Subcutaneous adipose tissue (tissue), 4 donors: ENCODE measurements around the gene QRFP. TPM values are rescaled to one million over a fixed set of nuclear protein-coding genes. Genes with fewer than 3 reads are reported as not detected.

ENCODE experiments used
- CTCF ChIP-seq: fragments of 450-650 bp; IDR thresholded peaks from one replicate; pipeline ENCODE4 v1.5.1; 2016; ENCODE audit warnings: low read depth, mild to moderate bottlenecking, control low read depth, antibody characterized with exemption, moderate library complexity
- total RNA-seq, 4 donors: library from RNA; depleted of rRNA; stranded (reverse); fragments of >200 nt; gene quantifications; one replicate each; pipeline ENCODE4 v1.1.0, GENCODE V29; 2016

QRFP gene
- total RNA-seq, 4 donors from 2014 or later = not detected

- TF ChIP-seq CTCF = no peak
These were observed 18.5 kb upstream of the QRFP start for GRCh38 chr9:130915096-130915447.

GRCh38 chr9:130914417-130915095 is 17.9 kb upstream of the QRFP start:
- no peak for TF ChIP-seq CTCF

- no peak for TF ChIP-seq CTCF
These were observed 17.2 kb upstream of the QRFP start for GRCh38 chr9:130913599-130914416.

GRCh38 chr9:130912932-130913598 is 16.5 kb upstream of the QRFP start:
- no peak for TF ChIP-seq CTCF

- TF ChIP-seq CTCF = no peak
These were observed 14.8 kb upstream of the QRFP start for GRCh38 chr9:130911254-130912049.

- TF ChIP-seq CTCF = no peak
These were observed 12.3 kb upstream of the QRFP start for GRCh38 chr9:130908878-130909355.
